Activated CD8-positive, alpha-beta memory T cell treated with anti-CD3 and anti-CD28 coated beads, Interleukin-2, amount 10 ng/mL, durations not matched to agents 7 days and 5 days (primary cell): ENCODE measurements around the gene ANKRD52. TPM values are rescaled to one million over a fixed set of nuclear protein-coding genes. Genes with fewer than 3 reads are reported as not detected.
"Not testable (repeated sequence)": the region's sequence is repeated elsewhere in the genome, so short reads cannot be mapped to it uniquely, and the experiment has no call there.

Experiments
- ATAC-seq: fragments of 150-1000 bp; cut with Tn5 transposase; one replicate; pipeline ENCODE4 v1.10.0; 2021; ENCODE audit warnings: moderate library complexity
- CTCF ChIA-PET: fragments of 350-600 bp; sonication (Branson Sonifier 250); formaldehyde crosslinking; loops from one replicate; lab custom pipeline; 2021; ENCODE audit warnings: antibody characterized with exemption; lab: Charles Lee
- DNase-seq: peaks from one replicate; pipeline ENCODE4 v3.0.0-alpha.2; 2020
- H3K27ac Mint-ChIP-seq: one replicate; pipeline ENCODE4 v1.8.0; 2021; ENCODE audit warnings: mild to moderate bottlenecking, mixed read lengths
- H3K27me3 Mint-ChIP-seq: one replicate; pipeline ENCODE4 v1.8.0; 2021; ENCODE audit warnings: mixed read lengths
- H3K36me3 Mint-ChIP-seq: one replicate; pipeline ENCODE4 v1.8.0; 2021; ENCODE audit warnings: mild to moderate bottlenecking, mixed read lengths
- H3K4me1 Mint-ChIP-seq: one replicate; pipeline ENCODE4 v1.8.0; 2021; ENCODE audit warnings: mixed read lengths
- H3K4me3 Mint-ChIP-seq: one replicate; pipeline ENCODE4 v1.8.0; 2021; ENCODE audit warnings: mild to moderate bottlenecking, moderate library complexity, mixed read lengths
- H3K9me3 Mint-ChIP-seq: one replicate; pipeline ENCODE4 v1.8.0; 2022; ENCODE audit warnings: low read depth, mixed read lengths
- total RNA-seq, 2 experiments: library from RNA; stranded (reverse); gene quantifications; one replicate each; pipeline ENCODE4 v1.2.3, GENCODE V29; 2021

ANKRD52 gene
- total RNA-seq, 2 experiments from 2014 or later: 66.9 to 68.3 TPM

- peaks cover 27% of the 10 kb centered on the region for H3K4me1 Mint-ChIP-seq
- H3K36me3 Mint-ChIP-seq: peaks cover 36% of the 10 kb centered on the region
- ATAC-seq: no peak
These were observed 30.7 kb upstream of the ANKRD52 start for GRCh38 chr12:56288705-56289387.

DNA sequence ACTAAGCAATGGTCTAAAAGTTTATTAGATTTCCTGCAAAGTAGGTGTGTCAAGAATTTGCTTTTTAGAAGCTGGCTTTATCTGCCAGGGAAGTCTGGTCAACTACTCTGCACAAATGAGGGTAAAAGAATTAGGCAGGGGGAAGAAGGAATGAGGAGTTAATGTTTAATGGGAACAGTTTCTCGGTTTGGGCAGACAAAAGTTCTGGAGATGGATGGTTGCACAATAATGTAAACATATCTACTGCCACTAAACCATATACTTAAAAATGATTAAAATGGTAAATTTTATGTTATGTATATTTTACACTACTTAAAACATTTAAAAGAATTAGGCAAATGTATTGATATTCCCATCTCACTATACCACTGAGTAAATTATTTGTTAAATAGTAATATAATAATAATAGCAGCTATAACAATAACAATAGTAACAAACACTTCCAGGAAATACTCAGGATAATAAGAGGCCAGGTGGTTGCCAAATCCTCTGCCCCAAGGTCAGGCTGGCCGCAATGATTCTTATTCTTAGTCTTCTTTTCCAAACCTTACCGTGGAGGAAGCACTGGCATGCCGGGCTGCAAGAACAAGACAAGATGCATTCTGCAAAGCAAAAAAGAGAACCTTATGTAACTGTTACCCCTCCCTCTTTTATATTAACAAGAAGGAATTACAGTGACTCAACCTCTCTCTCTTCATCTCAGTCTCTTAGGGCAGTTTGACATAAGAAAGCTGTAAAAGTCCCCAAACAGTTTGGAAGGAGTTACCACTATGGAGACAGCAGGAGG is 28.1 kb upstream of the ANKRD52 start:
- Mint-ChIP-seq H3K9me3 (no peaks in the 10 kb centered on the region), H3K4me3 (no peak overlapping the region), H3K4me1 (peaks cover 14% of the 10 kb centered on the region), H3K27me3 (no peaks in the 10 kb centered on the region), H3K27ac (no peak overlapping the region), H3K36me3 (peaks cover 44% of the 10 kb centered on the region)
- ATAC-seq: no peak
- CTCF ChIA-PET: interaction anchor here (1.1 to 1.6 kb wide), 3 partner anchors 12 to 20 kb away, joined by 3 to 4 read pairs (median 4); partner anchors contain the start of gene CS
- no peak for DNase-seq

More at GRCh38 chr12:56288705-56289387, 30.7 kb upstream of the ANKRD52 start:
- Mint-ChIP-seq H3K27ac (peak overlapping the region; percentile 43), H3K4me3 (no peak overlapping the region), H3K27me3 (no peaks in the 10 kb centered on the region), H3K9me3 (no peaks in the 10 kb centered on the region)
- CTCF ChIA-PET: interaction anchor here (1.3 to 1.7 kb wide), 3 partner anchors 9 to 176 kb away, joined by 3 to 6 read pairs (median 4); no protein-coding TSS in a partner anchor
- DNase-seq: no peak

DNA sequence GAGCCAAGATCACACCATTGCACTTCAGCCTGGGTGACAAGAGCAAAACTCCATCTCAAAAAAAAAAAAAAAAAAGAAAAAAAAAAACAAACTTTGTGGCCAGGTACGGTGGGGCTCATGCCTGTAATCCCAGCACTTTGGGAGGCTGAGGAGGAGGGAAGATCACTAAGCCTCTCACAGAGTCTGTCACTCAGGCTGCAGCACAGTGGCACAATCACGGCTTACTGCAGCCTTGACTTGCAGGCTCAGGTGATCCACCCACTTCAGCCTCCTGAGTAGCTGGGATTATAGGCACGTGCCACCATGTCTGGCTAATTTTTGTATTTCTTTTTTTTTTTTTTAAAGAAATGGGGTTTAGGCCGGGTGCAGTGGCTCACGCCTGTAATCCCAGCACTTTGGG is 26.1 kb upstream of the ANKRD52 start:
- H3K36me3 Mint-ChIP-seq: peaks cover 41% of the 10 kb centered on the region
- not testable (repeated sequence) for H3K27ac Mint-ChIP-seq, H3K9me3 Mint-ChIP-seq, H3K4me1 Mint-ChIP-seq, DNase-seq, H3K4me3 Mint-ChIP-seq, H3K27me3 Mint-ChIP-seq, ATAC-seq
- CTCF ChIA-PET: interaction anchor here (1.0 kb wide), 1 partner anchor 18 kb away, joined by 3 read pairs; no protein-coding TSS in a partner anchor

DNA sequence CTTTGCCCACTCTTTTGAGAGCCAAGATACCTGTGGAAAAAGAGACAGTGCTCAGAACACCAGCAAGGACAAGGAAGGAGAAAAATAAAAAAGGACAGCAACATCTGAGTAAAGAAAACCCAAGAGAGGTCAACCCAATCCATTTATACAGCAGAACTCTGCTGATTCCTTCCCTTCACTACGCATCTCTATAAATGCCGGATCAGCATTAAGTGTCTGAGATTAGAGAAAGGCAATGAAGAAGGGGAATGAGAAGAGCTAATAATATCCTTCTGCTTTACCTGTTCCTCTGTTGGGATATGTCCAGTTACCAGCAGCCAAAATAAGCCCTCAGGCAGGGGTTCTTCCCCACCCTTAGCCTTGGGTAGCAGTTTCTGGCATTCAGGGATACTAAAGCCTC is 24.4 kb upstream of the ANKRD52 start:
- ATAC-seq (no peak), DNase-seq (no peak)
- Mint-ChIP-seq H3K4me3 (no peak overlapping the region), H3K27me3 (no peaks in the 10 kb centered on the region), H3K9me3 (no peaks in the 10 kb centered on the region), H3K4me1 (peaks cover 1% of the 10 kb centered on the region), H3K27ac (no peak overlapping the region), H3K36me3 (peaks cover 45% of the 10 kb centered on the region)
- CTCF ChIA-PET: no interaction called here

- ATAC-seq: no peak
- no peak overlapping the region for H3K27ac Mint-ChIP-seq
- DNase-seq: no peak
- CTCF ChIA-PET: no interaction called here
- no peaks in the 10 kb centered on the region for H3K9me3 Mint-ChIP-seq
- peaks cover 1% of the 10 kb centered on the region for H3K4me1 Mint-ChIP-seq
- H3K36me3 Mint-ChIP-seq: peaks cover 45% of the 10 kb centered on the region
- no peak overlapping the region for H3K4me3 Mint-ChIP-seq
- H3K27me3 Mint-ChIP-seq: no peaks in the 10 kb centered on the region
These were observed 23.8 kb upstream of the ANKRD52 start for GRCh38 chr12:56282030-56282429.

DNA sequence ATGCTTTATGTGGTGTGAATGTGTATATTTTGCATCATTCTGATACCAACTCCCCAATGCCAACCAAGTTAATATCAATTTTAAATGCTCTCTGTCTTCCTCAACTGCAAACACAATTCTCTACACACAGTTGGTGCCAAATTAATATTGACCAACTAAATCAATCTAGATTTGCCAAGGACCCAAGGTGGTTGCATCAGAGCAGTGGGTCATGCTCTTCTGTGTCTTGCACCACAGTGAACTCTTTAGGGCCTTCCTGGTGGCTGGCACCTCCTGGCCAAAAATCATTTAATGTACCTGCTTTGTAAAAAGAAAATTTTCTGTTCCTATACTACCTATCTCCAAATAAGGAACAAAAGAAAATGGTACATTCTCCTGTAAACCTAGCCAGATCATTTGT is 22.7 kb upstream of the ANKRD52 start:
- ATAC-seq: no peak

GRCh38 chr12:56278905-56279304 is 20.7 kb upstream of the ANKRD52 start:
- no peaks in the 10 kb centered on the region for H3K27me3 Mint-ChIP-seq
- no peaks in the 10 kb centered on the region for H3K4me1 Mint-ChIP-seq
- no peak for ATAC-seq
- H3K36me3 Mint-ChIP-seq: peaks cover 49% of the 10 kb centered on the region
- CTCF ChIA-PET: interaction anchor here (1.6 to 3.3 kb wide), 2 partner anchors 12 to 20 kb away, joined by 3 to 11 read pairs; partner anchors contain the start of genes ANKRD52 and COQ10A
- no peaks in the 10 kb centered on the region for H3K9me3 Mint-ChIP-seq
- no peak overlapping the region for H3K27ac Mint-ChIP-seq
- no peak overlapping the region for H3K4me3 Mint-ChIP-seq
- DNase-seq: no peak

More for the DNA sequence above, 22.7 kb upstream of the ANKRD52 start:
- no peaks in the 10 kb centered on the region for H3K9me3 Mint-ChIP-seq
- H3K27ac Mint-ChIP-seq: no peak overlapping the region
- no peak overlapping the region for H3K4me3 Mint-ChIP-seq
- H3K4me1 Mint-ChIP-seq: no peaks in the 10 kb centered on the region
- CTCF ChIA-PET: no interaction called here
- no peaks in the 10 kb centered on the region for H3K27me3 Mint-ChIP-seq
- no peak for DNase-seq
- H3K36me3 Mint-ChIP-seq: peaks cover 44% of the 10 kb centered on the region

DNA sequence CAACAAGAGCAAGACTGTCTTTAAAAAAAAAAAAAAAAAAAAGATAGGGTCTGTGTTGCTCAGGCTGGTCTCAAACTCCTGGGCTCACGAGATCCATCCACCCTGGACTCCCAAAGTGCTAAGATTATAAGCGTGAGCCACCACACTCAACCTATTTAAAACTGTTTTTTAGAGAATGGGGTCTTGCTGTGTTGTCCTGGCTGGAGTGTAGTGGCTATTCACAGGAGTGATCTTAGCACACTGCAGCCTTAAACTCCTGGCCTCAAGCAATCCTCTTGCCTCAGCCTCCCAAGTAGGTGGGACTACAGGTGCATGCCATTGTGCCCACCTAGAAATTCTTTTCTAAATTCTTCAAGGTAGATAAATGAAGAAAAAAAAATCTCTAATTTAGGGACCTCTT is 16.1 kb upstream of the ANKRD52 start:
- Mint-ChIP-seq H3K4me3 (no peak overlapping the region), H3K4me1 (no peaks in the 10 kb centered on the region), H3K9me3 (no peaks in the 10 kb centered on the region), H3K27me3 (no peaks in the 10 kb centered on the region), H3K36me3 (peaks cover 36% of the 10 kb centered on the region), H3K27ac (no peak overlapping the region)
- DNase-seq: no peak
- CTCF ChIA-PET: no interaction called here
- ATAC-seq: no peak

GRCh38 chr12:56272468-56272867 is 14.3 kb upstream of the ANKRD52 start:
- CTCF ChIA-PET: interaction anchor here (1.0 kb wide), 1 partner anchor 44 kb away, joined by 3 read pairs; no protein-coding TSS in a partner anchor
- not testable (repeated sequence) for DNase-seq, H3K4me3 Mint-ChIP-seq, H3K9me3 Mint-ChIP-seq, H3K27ac Mint-ChIP-seq, H3K4me1 Mint-ChIP-seq, ATAC-seq, H3K27me3 Mint-ChIP-seq
- peaks cover 30% of the 10 kb centered on the region for H3K36me3 Mint-ChIP-seq

- H3K27me3 Mint-ChIP-seq: no peaks in the 10 kb centered on the region
- H3K27ac Mint-ChIP-seq: no peak overlapping the region
- no peak for DNase-seq
- CTCF ChIA-PET: interaction anchor here (1.0 to 6.0 kb wide), 2 partner anchors 13 to 82 kb away, joined by 4 to 45 read pairs; partner anchors contain the start of genes ANKRD52 and SMARCC2
- H3K4me1 Mint-ChIP-seq: peaks cover 16% of the 10 kb centered on the region
- no peak for ATAC-seq
- H3K9me3 Mint-ChIP-seq: no peaks in the 10 kb centered on the region
- peaks cover 26% of the 10 kb centered on the region for H3K36me3 Mint-ChIP-seq
- no peak overlapping the region for H3K4me3 Mint-ChIP-seq
These were observed 12.8 kb upstream of the ANKRD52 start for GRCh38 chr12:56271031-56271430.

DNA sequence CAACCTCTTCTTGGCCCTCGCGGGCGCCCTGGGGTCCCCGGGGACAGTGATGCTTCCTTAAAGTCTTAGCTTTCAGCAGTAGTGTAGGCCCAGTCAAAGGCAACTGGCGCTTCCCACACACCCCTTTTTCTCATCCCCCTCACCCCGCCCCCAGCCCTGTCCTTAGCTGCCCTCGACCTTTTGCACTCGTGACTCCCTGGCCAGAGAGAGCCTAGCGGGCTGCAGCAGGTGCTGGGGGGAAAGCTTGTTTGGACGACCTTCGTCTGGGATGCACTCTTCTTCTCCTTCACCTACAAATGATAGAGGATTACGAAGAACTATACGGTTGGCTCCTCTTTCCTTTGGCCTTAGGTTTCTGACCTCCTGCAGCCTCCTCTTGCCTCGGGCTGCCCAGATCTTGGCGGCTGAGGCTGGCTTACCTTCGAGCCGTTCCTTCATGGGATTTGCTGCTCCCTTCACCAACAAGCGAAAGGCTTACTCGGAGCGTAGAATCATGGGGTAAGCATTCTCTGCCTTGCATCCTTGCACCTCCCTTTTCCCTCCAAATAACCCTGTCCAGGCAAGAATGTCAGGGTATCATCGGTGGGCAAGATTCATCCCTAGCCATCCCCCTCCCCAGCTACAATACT is 9.4 kb upstream of the ANKRD52 start:
- no peaks in the 10 kb centered on the region for H3K27me3 Mint-ChIP-seq
- H3K27ac Mint-ChIP-seq: peak overlapping the region; percentile 68
- H3K36me3 Mint-ChIP-seq: peaks cover 5% of the 10 kb centered on the region
- DNase-seq: no peak
- peak overlapping the region; percentile 85 for H3K4me3 Mint-ChIP-seq
- H3K4me1 Mint-ChIP-seq: peaks cover 19% of the 10 kb centered on the region
- no peak for ATAC-seq
- H3K9me3 Mint-ChIP-seq: no peaks in the 10 kb centered on the region
- CTCF ChIA-PET: interaction anchor here (1.2 to 6.0 kb wide), 12 partner anchors 10 to 201 kb away, joined by 3 to 45 read pairs (median 10); partner anchors contain the start of genes ANKRD52, RNF41, SMARCC2 and SPRYD4

DNA sequence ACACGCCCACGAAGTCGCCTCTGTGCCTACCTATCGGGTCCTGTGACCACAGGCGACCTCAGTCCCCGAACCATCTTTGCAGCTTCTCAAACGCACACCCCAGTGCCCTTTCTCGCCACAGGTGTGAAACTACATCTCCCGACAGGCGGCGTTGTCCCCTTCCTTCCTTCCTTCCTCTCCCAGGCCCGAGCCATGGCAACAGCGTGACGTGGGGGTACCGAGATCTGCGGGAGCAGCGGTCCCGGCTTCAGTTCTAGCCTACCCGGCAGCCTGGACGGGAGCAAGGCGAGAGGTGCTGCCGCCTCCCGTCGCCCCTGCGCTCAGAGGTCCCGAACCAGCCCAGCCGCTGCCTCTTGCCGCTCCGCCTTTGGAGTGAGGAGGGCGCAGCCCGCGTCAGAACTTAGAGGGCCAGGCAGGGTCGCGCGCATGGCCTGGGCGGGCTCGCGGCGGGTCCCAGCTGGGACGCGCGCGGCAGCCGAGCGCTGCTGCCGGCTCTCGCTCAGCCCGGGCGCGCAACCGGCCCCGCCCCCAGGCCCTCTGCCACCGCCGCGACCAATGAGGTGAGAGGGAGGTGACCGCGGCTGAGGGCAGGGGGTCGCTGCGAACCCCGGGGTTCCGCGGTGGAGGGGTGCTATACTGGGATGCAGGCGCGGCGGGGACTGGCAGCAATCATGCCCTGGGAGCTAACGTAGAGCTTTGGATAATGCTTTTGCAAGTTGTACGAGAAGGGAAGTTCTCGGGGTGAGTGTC is 8.7 kb upstream of the ANKRD52 start, which contains the start of gene COQ10A:
Gene COQ10A (plus strand): TSS at position 250 of the 750 bp plus-strand sequence. CDS start 177 bp downstream, at position 427.
- Mint-ChIP-seq H3K9me3 (no peaks in the 10 kb centered on the region), H3K4me1 (peaks cover 19% of the 10 kb centered on the region), H3K4me3 (peak within 1 kb of the TSS; percentile 85), H3K36me3 (peaks cover 3% of the 10 kb centered on the region), H3K27ac (peak within 1 kb of the TSS; percentile 89), H3K27me3 (no peaks in the 10 kb centered on the region)
- DNase-seq (peak; percentile 93), ATAC-seq (peak; percentile 94)
- CTCF ChIA-PET: interaction anchor here (0.5 to 6.0 kb wide), 18 partner anchors 9 to 1871 kb away, joined by 3 to 45 read pairs (median 6); partner anchors contain the start of genes ANKRD52, RNF41, SMARCC2 and SPRYD4
